Endothelial cell of umbilical vein (primary cell): ENCODE data around the gene NADSYN1.

Source experiments
- EZH2 ChIP-seq: IDR thresholded peaks from 2 replicates; pipeline ENCODE4 v1.6.1; 2012; ENCODE audit warnings: borderline replicate concordance, low read depth, mild to moderate bottlenecking, moderate library complexity, low read length, inconsistent platforms; ENCODE audit not compliant: severe bottlenecking
- POLR2A ChIP-seq: IDR thresholded peaks from 2 replicates; pipeline ENCODE4 v1.6.1; 2012; ENCODE audit warnings: low read depth, mild to moderate bottlenecking, control low read depth, low read length

GRCh38 chr11:71498091-71498490 lies 45.1 kb downstream of the NADSYN1 start:
- no peak for TF ChIP-seq EZH2
- no peak for TF ChIP-seq POLR2A
